Loucy (cell line): ENCODE results near the gene ZFHX2.

ENCODE experiments used
- H2AFZ ChIP-seq: fragments of 200-600 bp; sonication (generic); 2 replicates; pipeline ENCODE4 v1.6.0; 2016; ENCODE audit warnings: antibody characterized with exemption, mild to moderate bottlenecking, low read length, moderate library complexity
- H3F3A ChIP-seq: fragments of 200-600 bp; 2 replicates; pipeline ENCODE4 v1.6.0; 2016; ENCODE audit warnings: antibody characterized with exemption, low read depth, mild to moderate bottlenecking
- H3K27me3 ChIP-seq: fragments of 200-600 bp; sonication (generic); 2 replicates; pipeline ENCODE4 v1.6.1; 2014; ENCODE audit warnings: low read length, mild to moderate bottlenecking; ENCODE audit not compliant: insufficient read depth, poor library complexity, severe bottlenecking
- H3K36me3 ChIP-seq: fragments of 200-600 bp; sonication (generic); 2 replicates; pipeline ENCODE4 v1.6.1; 2016; ENCODE audit warnings: low read length; ENCODE audit not compliant: insufficient read depth
- H3K4me1 ChIP-seq: fragments of 200-600 bp; sonication (generic); 2 replicates; pipeline ENCODE4 v1.5.1; 2014; ENCODE audit warnings: low read length, mild to moderate bottlenecking; ENCODE audit not compliant: insufficient read depth, poor library complexity, severe bottlenecking
- H3K4me2 ChIP-seq: fragments of 200-600 bp; sonication (generic); 2 replicates; pipeline ENCODE4 v1.6.0; 2014; ENCODE audit warnings: antibody characterized with exemption, low read length, low read depth, mild to moderate bottlenecking; ENCODE audit not compliant: poor library complexity, severe bottlenecking
- H3K4me3 ChIP-seq: fragments of 200-600 bp; sonication (generic); 2 replicates; pipeline ENCODE4 v1.5.1; 2014; ENCODE audit warnings: low read length, mild to moderate bottlenecking, mixed read lengths; ENCODE audit not compliant: poor library complexity, severe bottlenecking
- H3K79me2 ChIP-seq: fragments of 200-600 bp; sonication (generic); 2 replicates; pipeline ENCODE4 v1.6.1; 2014; ENCODE audit warnings: low read length; ENCODE audit not compliant: insufficient read depth
- H3K9ac ChIP-seq: fragments of 200-600 bp; sonication (generic); 2 replicates; pipeline ENCODE4 v1.6.0; 2014; ENCODE audit warnings: mild to moderate bottlenecking, low read depth, low read length, moderate library complexity; ENCODE audit not compliant: poor library complexity, severe bottlenecking
- H3K9me2 ChIP-seq: fragments of 200-600 bp; sonication (generic); replicated peaks from 2 replicates; pipeline ENCODE4 v1.6.1; 2016; ENCODE audit warnings: low read depth, low read length, mixed read lengths
- H3K9me3 ChIP-seq: fragments of 200-600 bp; sonication (generic); 2 replicates; pipeline ENCODE4 v1.6.1; 2014; ENCODE audit warnings: mild to moderate bottlenecking, antibody characterized with exemption, low read length, low read depth; ENCODE audit not compliant: insufficient read depth
- H4K20me1 ChIP-seq: fragments of 200-600 bp; sonication (generic); 2 replicates; pipeline ENCODE4 v1.6.0; 2014; ENCODE audit warnings: antibody characterized with exemption, low read length, mild to moderate bottlenecking; ENCODE audit not compliant: insufficient read depth, poor library complexity, severe bottlenecking
- EZH2phosphoT487 ChIP-seq: fragments of 200-600 bp; IDR thresholded peaks from 2 replicates; pipeline ENCODE4 v1.6.1; 2018; ENCODE audit warnings: antibody characterized with exemption, mild to moderate bottlenecking, moderate library complexity, borderline replicate concordance
- TF ChIP-seq, protein P1 (sequence below): fragments of 200-600 bp; sonication (generic); conservative IDR thresholded peaks from 2 replicates; pipeline ENCODE4 v1.5.1; 2014; ENCODE audit warnings: mild to moderate bottlenecking, antibody characterized with exemption, low read length

Gene ZFHX2

DNA sequence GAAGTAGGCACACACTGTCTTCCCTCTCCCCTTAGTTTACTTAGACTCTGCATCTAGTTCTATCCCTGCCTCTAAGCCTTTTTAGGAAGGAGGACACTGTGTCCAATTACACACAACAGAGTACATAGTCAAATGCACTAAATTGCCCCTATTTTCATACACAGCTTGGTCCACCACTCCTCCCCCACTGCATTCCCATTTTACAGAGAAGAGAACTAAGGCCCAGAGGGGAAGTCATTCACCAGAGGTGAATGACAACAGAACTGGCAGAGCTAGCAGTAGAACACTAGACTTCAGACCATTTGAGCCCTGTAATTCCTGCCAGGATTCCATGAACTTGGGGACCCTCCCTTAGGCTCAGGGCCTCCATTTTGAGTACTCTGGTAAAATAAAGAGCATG is 28.2 kb upstream of the ZFHX2 start:
- H3K9ac ChIP-seq = no peak overlapping the region
- H3K9me3 ChIP-seq = no peaks in the 10 kb centered on the region
- H4K20me1 ChIP-seq = no peaks in the 10 kb centered on the region
- no peaks in the 10 kb centered on the region for H3F3A ChIP-seq
- no peak overlapping the region for H2AFZ ChIP-seq
- no peaks in the 10 kb centered on the region for H3K4me1 ChIP-seq
- H3K36me3 ChIP-seq = no peaks in the 10 kb centered on the region
- H3K27me3 ChIP-seq = no peaks in the 10 kb centered on the region
- TF ChIP-seq, protein P1, sequence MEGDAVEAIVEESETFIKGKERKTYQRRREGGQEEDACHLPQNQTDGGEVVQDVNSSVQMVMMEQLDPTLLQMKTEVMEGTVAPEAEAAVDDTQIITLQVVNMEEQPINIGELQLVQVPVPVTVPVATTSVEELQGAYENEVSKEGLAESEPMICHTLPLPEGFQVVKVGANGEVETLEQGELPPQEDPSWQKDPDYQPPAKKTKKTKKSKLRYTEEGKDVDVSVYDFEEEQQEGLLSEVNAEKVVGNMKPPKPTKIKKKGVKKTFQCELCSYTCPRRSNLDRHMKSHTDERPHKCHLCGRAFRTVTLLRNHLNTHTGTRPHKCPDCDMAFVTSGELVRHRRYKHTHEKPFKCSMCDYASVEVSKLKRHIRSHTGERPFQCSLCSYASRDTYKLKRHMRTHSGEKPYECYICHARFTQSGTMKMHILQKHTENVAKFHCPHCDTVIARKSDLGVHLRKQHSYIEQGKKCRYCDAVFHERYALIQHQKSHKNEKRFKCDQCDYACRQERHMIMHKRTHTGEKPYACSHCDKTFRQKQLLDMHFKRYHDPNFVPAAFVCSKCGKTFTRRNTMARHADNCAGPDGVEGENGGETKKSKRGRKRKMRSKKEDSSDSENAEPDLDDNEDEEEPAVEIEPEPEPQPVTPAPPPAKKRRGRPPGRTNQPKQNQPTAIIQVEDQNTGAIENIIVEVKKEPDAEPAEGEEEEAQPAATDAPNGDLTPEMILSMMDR = no peak
- TF ChIP-seq EZH2phosphoT487 = no peak
- no peaks in the 10 kb centered on the region for H3K9me2 ChIP-seq
- H3K79me2 ChIP-seq = no peaks in the 10 kb centered on the region
- no peak overlapping the region for H3K4me2 ChIP-seq
- H3K4me3 ChIP-seq = no peak overlapping the region

DNA sequence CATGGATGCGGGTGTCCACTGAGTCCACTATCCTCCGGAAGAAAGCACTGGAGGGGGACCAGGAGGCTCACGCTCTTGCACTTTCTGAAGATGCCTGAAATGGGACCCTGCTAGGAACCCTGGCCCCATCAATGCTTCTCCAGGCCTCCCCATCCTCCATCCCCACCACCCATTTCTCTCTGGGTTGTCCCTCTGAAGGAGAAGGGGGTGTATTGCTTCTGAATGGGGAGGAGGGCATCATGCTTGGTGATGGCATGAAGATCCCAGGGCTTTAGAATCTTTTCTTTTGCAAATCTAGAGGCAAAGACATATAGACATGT is 27.7 kb upstream of the ZFHX2 start:
- Histone ChIP-seq H3K4me2 (no peak overlapping the region), H3K9me3 (no peaks in the 10 kb centered on the region), H3K9ac (no peak overlapping the region), H3K4me1 (no peaks in the 10 kb centered on the region), H3K9me2 (no peaks in the 10 kb centered on the region), H3K79me2 (no peaks in the 10 kb centered on the region), H2AFZ (no peak overlapping the region), H3K27me3 (no peaks in the 10 kb centered on the region), H3K36me3 (no peaks in the 10 kb centered on the region), H4K20me1 (no peaks in the 10 kb centered on the region), H3K4me3 (no peak overlapping the region), H3F3A (no peaks in the 10 kb centered on the region)
- TF ChIP-seq EZH2phosphoT487 = no peak
- TF ChIP-seq, protein P1 = no peak

DNA sequence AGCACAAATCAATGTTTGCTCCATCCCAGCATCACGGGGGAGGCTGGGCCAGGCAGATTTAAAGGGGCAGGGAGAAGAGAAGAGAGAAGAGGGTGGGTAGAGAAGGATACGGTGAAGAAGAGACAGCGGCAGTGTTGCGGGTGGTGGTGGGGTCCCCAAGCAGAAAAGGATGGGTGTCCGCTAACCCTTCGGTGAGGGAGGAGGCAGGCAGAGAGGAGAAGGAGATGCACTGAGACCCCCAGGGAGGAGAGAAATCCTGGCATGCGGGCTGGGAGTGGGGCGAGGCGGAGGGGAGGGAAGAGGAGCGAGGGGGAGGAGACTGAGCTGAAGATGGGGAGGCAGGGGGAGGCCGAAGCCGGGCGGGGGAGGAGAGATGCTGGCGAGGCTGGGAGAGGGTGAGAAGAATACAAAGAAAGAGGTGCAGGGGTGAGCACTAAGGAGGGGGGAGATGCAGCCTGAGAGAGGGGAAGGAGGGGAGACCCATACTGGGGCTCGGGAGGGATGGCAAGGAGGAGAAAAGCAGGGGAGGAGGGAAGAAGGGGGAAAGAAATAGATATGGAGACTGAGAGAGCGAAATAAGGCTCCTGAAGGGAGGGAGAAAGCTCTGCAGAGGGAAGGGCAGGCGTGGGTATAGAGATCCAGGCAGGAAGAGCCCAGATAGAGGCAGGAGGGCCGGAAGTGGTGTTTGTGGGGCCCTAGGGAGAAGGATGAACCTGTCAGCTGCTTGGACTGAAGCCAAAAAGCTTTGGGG is 27.2 kb upstream of the ZFHX2 start, which contains the start of gene JPH4:
Gene JPH4, minus strand, starts transcription at position 231 of the 751 bp plus-strand sequence. CDS start 1,337 bp downstream, outside the sequence.
- no peaks in the 10 kb centered on the region for H3K27me3 ChIP-seq
- H3K4me2 ChIP-seq = no peak within 1 kb of the TSS
- no peaks in the 10 kb centered on the region for H3K4me1 ChIP-seq
- no peaks in the 10 kb centered on the region for H3K36me3 ChIP-seq
- H3K9me3 ChIP-seq = no peaks in the 10 kb centered on the region
- H3K4me3 ChIP-seq = no peak within 1 kb of the TSS
- no peaks in the 10 kb centered on the region for H3F3A ChIP-seq
- TF ChIP-seq EZH2phosphoT487 = no peak
- TF ChIP-seq, protein P1 = no peak
- no peak within 1 kb of the TSS for H3K9ac ChIP-seq
- H3K9me2 ChIP-seq = no peaks in the 10 kb centered on the region
- no peaks in the 10 kb centered on the region for H4K20me1 ChIP-seq
- no peak within 1 kb of the TSS for H2AFZ ChIP-seq
- H3K79me2 ChIP-seq = no peaks in the 10 kb centered on the region
